GM21825 (cell line): ENCODE data around the gene VANGL1.
A peak's percentile ranks its signal among the peaks of the same experiment; 100 is the strongest.

ENCODE experiments used
- ATAC-seq: cut with Tn5 transposase; IDR thresholded peaks from one replicate; pipeline ENCODE4 v1.9.1; 2021; ENCODE audit warnings: mild to moderate bottlenecking, moderate library complexity; ENCODE audit not compliant: unreplicated experiment

The VANGL1 gene

GRCh38 chr1:115643666-115644065, 1.9 kb downstream of the VANGL1 start:
- no peak for ATAC-seq

GRCh38 chr1:115644109-115644508, 2.3 kb downstream of the VANGL1 start:
- no peak for ATAC-seq

GRCh38 chr1:115647047-115647446, 5.3 kb downstream of the VANGL1 start:
- ATAC-seq, result no peak

GRCh38 chr1:115647507-115647906, 5.7 kb downstream of the VANGL1 start:
- no peak for ATAC-seq

GRCh38 chr1:115647919-115648650, 6.3 kb downstream of the VANGL1 start:
- no peak for ATAC-seq

- ATAC-seq, result peak; percentile 91
Measured at GRCh38 chr1:115648717-115649691, 7.2 kb downstream of the VANGL1 start.

- ATAC-seq, result no peak
Measured at GRCh38 chr1:115649964-115650363, 8.2 kb downstream of the VANGL1 start.

GRCh38 chr1:115650961-115651360, 9.2 kb downstream of the VANGL1 start:
- ATAC-seq, result no peak

GRCh38 chr1:115651391-115651790, 9.6 kb downstream of the VANGL1 start:
- no peak for ATAC-seq

- no peak for ATAC-seq
Measured at GRCh38 chr1:115652236-115652788, 10.5 kb downstream of the VANGL1 start.

GRCh38 chr1:115654125-115654524, 12.4 kb downstream of the VANGL1 start:
- ATAC-seq, result no peak

- ATAC-seq, result no peak
Measured at GRCh38 chr1:115654663-115655305, 13.0 kb downstream of the VANGL1 start.

GRCh38 chr1:115655306-115655663, 13.5 kb downstream of the VANGL1 start:
- ATAC-seq, result no peak

- ATAC-seq, result no peak
Measured at GRCh38 chr1:115655916-115656315, 14.1 kb downstream of the VANGL1 start.

GRCh38 chr1:115656461-115657077, 14.8 kb downstream of the VANGL1 start:
- ATAC-seq, result no peak

GRCh38 chr1:115658646-115659045, 16.9 kb downstream of the VANGL1 start:
- no peak for ATAC-seq

GRCh38 chr1:115660151-115660550, 18.4 kb downstream of the VANGL1 start:
- ATAC-seq, result no peak

GRCh38 chr1:115661157-115661556, 19.4 kb downstream of the VANGL1 start:
- no peak for ATAC-seq

GRCh38 chr1:115665319-115666096, 23.7 kb downstream of the VANGL1 start:
- ATAC-seq, result no peak

GRCh38 chr1:115666206-115666605, 24.4 kb downstream of the VANGL1 start:
- ATAC-seq, result no peak
